GM19467 (cell line): Measurements from ENCODE around the gene CUL7.
"Not testable (repeated sequence)": the region's sequence is repeated elsewhere in the genome, so short reads cannot be mapped to it uniquely, and the experiment has no call there.

Experiments
- ATAC-seq: cut with Tn5 transposase; IDR thresholded peaks from one replicate; pipeline ENCODE4 v1.9.1; 2021; ENCODE audit warnings: mild to moderate bottlenecking, moderate library complexity; ENCODE audit not compliant: unreplicated experiment

Gene CUL7

GRCh38 chr6:43050981-43051380, 2.7 kb downstream of the CUL7 start:
- ATAC-seq = no peak

GRCh38 chr6:43047998-43048397, 5.7 kb downstream of the CUL7 start:
- no peak for ATAC-seq

GRCh38 chr6:43045371-43045930, 8.2 kb downstream of the CUL7 start:
- ATAC-seq = no peak

- ATAC-seq = no peak
These were observed 10.3 kb downstream of the CUL7 start for GRCh38 chr6:43043310-43043709.

- ATAC-seq = not testable (repeated sequence)
These were observed 12.2 kb downstream of the CUL7 start for GRCh38 chr6:43041475-43041874.

- ATAC-seq = no peak
These were observed 13.0 kb downstream of the CUL7 start for GRCh38 chr6:43040542-43041257.

GRCh38 chr6:43038727-43039126, 14.9 kb downstream of the CUL7 start:
- no peak for ATAC-seq

GRCh38 chr6:43037706-43038105, 15.9 kb downstream of the CUL7 start:
- no peak for ATAC-seq

GRCh38 chr6:43037197-43037596, 16.5 kb downstream of the CUL7 start:
- no peak for ATAC-seq

- ATAC-seq = no peak
These were observed 16.9 kb downstream of the CUL7 start for GRCh38 chr6:43036712-43037111.

GRCh38 chr6:43035495-43036194, 18.0 kb downstream of the CUL7 start:
- no peak for ATAC-seq

- ATAC-seq = no peak
These were observed 19.5 kb downstream of the CUL7 start for GRCh38 chr6:43034190-43034525.

- ATAC-seq = no peak
These were observed 20.0 kb downstream of the CUL7 start for GRCh38 chr6:43033496-43034189.

- no peak for ATAC-seq
These were observed 21.3 kb downstream of the CUL7 start for GRCh38 chr6:43032326-43032725.

- ATAC-seq = no peak
These were observed 24.5 kb downstream of the CUL7 start for GRCh38 chr6:43029120-43029519.

- ATAC-seq = no peak
These were observed 27.3 kb downstream of the CUL7 start for GRCh38 chr6:43026365-43026764.

GRCh38 chr6:43024436-43024835, 29.2 kb downstream of the CUL7 start:
- ATAC-seq = no peak

- ATAC-seq = peak; percentile 69
These were observed 32.2 kb downstream of the CUL7 start, which contains the start of gene RRP36 for GRCh38 chr6:43021270-43022047. TSS of gene RRP36 (plus strand) at chr6:43021623. CDS start at chr6:43021655, 32 bp downstream.

- no peak for ATAC-seq
These were observed 32.8 kb downstream of the CUL7 start for GRCh38 chr6:43020847-43021246.

GRCh38 chr6:43020052-43020705, 33.5 kb downstream of the CUL7 start:
- ATAC-seq = no peak
